Activated CD8-positive, alpha-beta T cell treated with anti-CD3 and anti-CD28 coated beads, Interleukin-2, amount 10 ng/mL, durations not matched to agents 7 days and 5 days (primary cell): Measurements from ENCODE around the gene CTCFL. TPM values are rescaled to one million over a fixed set of nuclear protein-coding genes. Genes with fewer than 3 reads are reported as not detected.

Experiments used
- ATAC-seq: fragments of 150-1000 bp; cut with Tn5 transposase; one replicate; pipeline ENCODE4 v1.10.0; 2021; ENCODE audit warnings: moderate library complexity
- CTCF ChIA-PET: fragments of 350-600 bp; sonication (Branson Sonifier 250); formaldehyde crosslinking; loops from one replicate; lab custom pipeline; 2021; ENCODE audit warnings: antibody characterized with exemption; lab: Charles Lee
- POLR2A ChIA-PET: fragments of 350-600 bp; sonication (Branson Sonifier 250); formaldehyde crosslinking; loops from one replicate; lab custom pipeline; 2021; ENCODE audit warnings: antibody characterized with exemption; lab: Charles Lee
- DNase-seq: peaks from one replicate; pipeline ENCODE4 v3.0.0-alpha.2; 2020
- H3K27ac Mint-ChIP-seq: one replicate; pipeline ENCODE4 v1.8.0; 2021; ENCODE audit warnings: mild to moderate bottlenecking, mixed read lengths
- H3K27me3 Mint-ChIP-seq: one replicate; pipeline ENCODE4 v1.8.0; 2021; ENCODE audit warnings: low read depth, mixed read lengths
- H3K36me3 Mint-ChIP-seq: one replicate; pipeline ENCODE4 v1.8.0; 2021; ENCODE audit warnings: low read depth, mixed read lengths
- H3K4me1 Mint-ChIP-seq: one replicate; pipeline ENCODE4 v1.8.0; 2021; ENCODE audit warnings: low read depth, mixed read lengths
- H3K4me3 Mint-ChIP-seq: one replicate; pipeline ENCODE4 v1.8.0; 2021; ENCODE audit warnings: mild to moderate bottlenecking, mixed read lengths
- H3K9me3 Mint-ChIP-seq: one replicate; pipeline ENCODE4 v1.8.0; 2022; ENCODE audit warnings: mixed read lengths; ENCODE audit not compliant: insufficient read depth
- total RNA-seq, 2 experiments: library from RNA; stranded (reverse); gene quantifications; one replicate each; pipeline ENCODE4 v1.2.3, GENCODE V29; 2021

The CTCFL gene
- not detected for total RNA-seq

GRCh38 chr20:57524511-57525176 lies at the start of gene CTCFL:
TSS of gene CTCFL (minus strand) at chr20:57525140. CDS start at chr20:57524205, 935 bp downstream.
- Mint-ChIP-seq H3K4me3 (no peak within 1 kb of the TSS), H3K36me3 (no peaks in the 10 kb centered on the region), H3K4me1 (peaks cover 10% of the 10 kb centered on the region), H3K27ac (no peak within 1 kb of the TSS), H3K9me3 (no peaks in the 10 kb centered on the region), H3K27me3 (peaks cover 8% of the 10 kb centered on the region)
- ATAC-seq = no peak
- DNase-seq = no peak
- POLR2A ChIA-PET = no interaction called here
- CTCF ChIA-PET = no interaction called here

GRCh38 chr20:57573894-57574293 lies 49.0 kb upstream of the CTCFL start:
- Mint-ChIP-seq H3K36me3 (no peaks in the 10 kb centered on the region), H3K9me3 (no peaks in the 10 kb centered on the region), H3K27ac (no peak overlapping the region), H3K4me1 (no peaks in the 10 kb centered on the region), H3K4me3 (no peak overlapping the region), H3K27me3 (peaks cover 8% of the 10 kb centered on the region)
- DNase-seq (no peak), ATAC-seq (no peak)
- CTCF ChIA-PET = no interaction called here
- POLR2A ChIA-PET = no interaction called here

- DNase-seq (no peak), ATAC-seq (no peak)
- H3K9me3 Mint-ChIP-seq = no peaks in the 10 kb centered on the region
- H3K36me3 Mint-ChIP-seq = no peaks in the 10 kb centered on the region
- no peak overlapping the region for H3K27ac Mint-ChIP-seq
- peaks cover 10% of the 10 kb centered on the region for H3K27me3 Mint-ChIP-seq
- no peak overlapping the region for H3K4me3 Mint-ChIP-seq
- ChIA-PET POLR2A (no interaction called here), CTCF (no interaction called here)
- H3K4me1 Mint-ChIP-seq = no peaks in the 10 kb centered on the region
Measured at GRCh38 chr20:57573242-57573641, 48.3 kb upstream of the CTCFL start.

- Mint-ChIP-seq H3K9me3 (no peaks in the 10 kb centered on the region), H3K27me3 (peaks cover 11% of the 10 kb centered on the region), H3K36me3 (no peaks in the 10 kb centered on the region), H3K27ac (no peak overlapping the region), H3K4me3 (no peak overlapping the region), H3K4me1 (no peaks in the 10 kb centered on the region)
- POLR2A ChIA-PET = no interaction called here
- DNase-seq = no peak
- CTCF ChIA-PET = interaction anchor here (1.2 kb wide), 1 partner anchor 12 kb away, joined by 3 read pairs; no protein-coding TSS in a partner anchor
- no peak for ATAC-seq
Measured at GRCh38 chr20:57571782-57572416, 47.0 kb upstream of the CTCFL start.

GRCh38 chr20:57570920-57571319 lies 46.0 kb upstream of the CTCFL start:
- Mint-ChIP-seq H3K4me3 (no peak overlapping the region), H3K27me3 (peaks cover 17% of the 10 kb centered on the region), H3K27ac (no peak overlapping the region), H3K36me3 (no peaks in the 10 kb centered on the region), H3K9me3 (no peaks in the 10 kb centered on the region), H3K4me1 (no peaks in the 10 kb centered on the region)
- ATAC-seq (no peak), DNase-seq (no peak)
- ChIA-PET CTCF (no interaction called here), POLR2A (no interaction called here)

GRCh38 chr20:57570145-57570850 lies 45.4 kb upstream of the CTCFL start:
- Mint-ChIP-seq H3K9me3 (no peaks in the 10 kb centered on the region), H3K27ac (no peak overlapping the region), H3K27me3 (peaks cover 17% of the 10 kb centered on the region), H3K4me1 (no peaks in the 10 kb centered on the region), H3K36me3 (no peaks in the 10 kb centered on the region), H3K4me3 (no peak overlapping the region)
- ChIA-PET POLR2A (no interaction called here), CTCF (no interaction called here)
- ATAC-seq = no peak
- DNase-seq = no peak

- CTCF ChIA-PET = no interaction called here
- no peak overlapping the region for H3K27ac Mint-ChIP-seq
- no peaks in the 10 kb centered on the region for H3K36me3 Mint-ChIP-seq
- ATAC-seq (no peak), DNase-seq (no peak)
- peaks cover 17% of the 10 kb centered on the region for H3K27me3 Mint-ChIP-seq
- H3K4me1 Mint-ChIP-seq = no peaks in the 10 kb centered on the region
- H3K9me3 Mint-ChIP-seq = no peaks in the 10 kb centered on the region
- no peak overlapping the region for H3K4me3 Mint-ChIP-seq
- POLR2A ChIA-PET = no interaction called here
Measured at GRCh38 chr20:57568960-57569359, 44.0 kb upstream of the CTCFL start.

- no peak overlapping the region for H3K27ac Mint-ChIP-seq
- DNase-seq = no peak
- no peak overlapping the region for H3K4me3 Mint-ChIP-seq
- no peaks in the 10 kb centered on the region for H3K36me3 Mint-ChIP-seq
- peaks cover 17% of the 10 kb centered on the region for H3K27me3 Mint-ChIP-seq
- H3K9me3 Mint-ChIP-seq = no peaks in the 10 kb centered on the region
- CTCF ChIA-PET = no interaction called here
- H3K4me1 Mint-ChIP-seq = no peaks in the 10 kb centered on the region
- no peak for ATAC-seq
- POLR2A ChIA-PET = no interaction called here
Measured at GRCh38 chr20:57568088-57568896, 43.4 kb upstream of the CTCFL start.

GRCh38 chr20:57567471-57568079 lies 42.6 kb upstream of the CTCFL start:
- Mint-ChIP-seq H3K27me3 (peaks cover 15% of the 10 kb centered on the region), H3K4me3 (no peak overlapping the region), H3K27ac (no peak overlapping the region), H3K36me3 (no peaks in the 10 kb centered on the region), H3K9me3 (no peaks in the 10 kb centered on the region), H3K4me1 (no peaks in the 10 kb centered on the region)
- CTCF ChIA-PET = no interaction called here
- no peak for DNase-seq
- POLR2A ChIA-PET = no interaction called here
- ATAC-seq = no peak

GRCh38 chr20:57566803-57567459 lies 42.0 kb upstream of the CTCFL start:
- no peaks in the 10 kb centered on the region for H3K4me1 Mint-ChIP-seq
- no peak for ATAC-seq
- no peaks in the 10 kb centered on the region for H3K9me3 Mint-ChIP-seq
- no peaks in the 10 kb centered on the region for H3K36me3 Mint-ChIP-seq
- POLR2A ChIA-PET = no interaction called here
- peaks cover 12% of the 10 kb centered on the region for H3K27me3 Mint-ChIP-seq
- H3K27ac Mint-ChIP-seq = no peak overlapping the region
- no peak overlapping the region for H3K4me3 Mint-ChIP-seq
- CTCF ChIA-PET = no interaction called here
- no peak for DNase-seq

- Mint-ChIP-seq H3K4me1 (no peaks in the 10 kb centered on the region), H3K4me3 (no peak overlapping the region)
- POLR2A ChIA-PET = no interaction called here
Measured at GRCh38 chr20:57566399-57566798, 41.5 kb upstream of the CTCFL start.

More at GRCh38 chr20:57566399-57566798, 41.5 kb upstream of the CTCFL start:
- ATAC-seq = no peak
- H3K9me3 Mint-ChIP-seq = no peaks in the 10 kb centered on the region
- peaks cover 12% of the 10 kb centered on the region for H3K27me3 Mint-ChIP-seq
- no peak overlapping the region for H3K27ac Mint-ChIP-seq
- DNase-seq = no peak
- H3K36me3 Mint-ChIP-seq = no peaks in the 10 kb centered on the region
- CTCF ChIA-PET = no interaction called here
